Neural crest cell (in vitro differentiated cells): ENCODE data around the gene USP7. TPM values are rescaled to one million over a fixed set of nuclear protein-coding genes. Genes with fewer than 3 reads are reported as not detected.

Source experiments
- DNase-seq: peaks from one replicate; pipeline ENCODE4 v3.0.0; 2021; ENCODE audit warnings: low read depth, mixed read lengths, low spot score
- H3K27ac Mint-ChIP-seq: one replicate; pipeline ENCODE4 v1.8.0; 2021; ENCODE audit warnings: mild to moderate bottlenecking, mixed read lengths; ENCODE audit not compliant: unreplicated experiment
- H3K27me3 Mint-ChIP-seq: 2 replicates; pipeline ENCODE4 v1.8.0; 2021; ENCODE audit warnings: low read depth, mild to moderate bottlenecking, mixed read lengths
- H3K36me3 Mint-ChIP-seq: 2 replicates; pipeline ENCODE4 v1.8.0; 2021; ENCODE audit warnings: low read depth, mild to moderate bottlenecking, mixed read lengths
- H3K4me1 Mint-ChIP-seq: 2 replicates; pipeline ENCODE4 v1.8.0; 2021; ENCODE audit warnings: mixed read lengths
- H3K4me3 Mint-ChIP-seq: one replicate; pipeline ENCODE4 v1.8.0; 2021; ENCODE audit warnings: mild to moderate bottlenecking, mixed read lengths
- H3K9me3 Mint-ChIP-seq: 2 replicates; pipeline ENCODE4 v1.8.0; 2021; ENCODE audit warnings: mixed read lengths
- CTCF ChIP-seq: fragments of 200-600 bp; sonication (generic); conservative IDR thresholded peaks from 2 replicates; pipeline ENCODE4 v1.5.0; 2021; ENCODE audit warnings: antibody characterized with exemption, mild to moderate bottlenecking
- total RNA-seq: library from RNA; stranded (reverse); gene quantifications from 2 replicates; pipeline ENCODE4 v1.2.1, GENCODE V29; 2021

Gene USP7
- total RNA-seq, 1 donor from 2014 or later, result 162 TPM

- H3K4me1 Mint-ChIP-seq, result peaks cover 8% of the 10 kb centered on the region
- DNase-seq, result no peak
- TF ChIP-seq CTCF, result no peak
- no peaks in the 10 kb centered on the region for H3K9me3 Mint-ChIP-seq
- no peak overlapping the region for H3K27ac Mint-ChIP-seq
- no peaks in the 10 kb centered on the region for H3K36me3 Mint-ChIP-seq
- no peaks in the 10 kb centered on the region for H3K27me3 Mint-ChIP-seq
- no peak overlapping the region for H3K4me3 Mint-ChIP-seq
These were observed 43.6 kb upstream of the USP7 start for GRCh38 chr16:9007177-9007794.

GRCh38 chr16:9004183-9004582, 40.5 kb upstream of the USP7 start:
- Mint-ChIP-seq H3K27me3 (no peaks in the 10 kb centered on the region), H3K36me3 (no peaks in the 10 kb centered on the region), H3K4me3 (no peak overlapping the region), H3K4me1 (peaks cover 8% of the 10 kb centered on the region), H3K27ac (no peak overlapping the region), H3K9me3 (no peaks in the 10 kb centered on the region)
- DNase-seq, result no peak
- TF ChIP-seq CTCF, result no peak

- DNase-seq, result no peak
- Mint-ChIP-seq H3K27me3 (no peaks in the 10 kb centered on the region), H3K4me3 (no peak overlapping the region), H3K4me1 (peaks cover 5% of the 10 kb centered on the region), H3K9me3 (no peaks in the 10 kb centered on the region), H3K27ac (no peak overlapping the region), H3K36me3 (no peaks in the 10 kb centered on the region)
- no peak for TF ChIP-seq CTCF
These were observed 40.1 kb upstream of the USP7 start for GRCh38 chr16:9003763-9004162.

GRCh38 chr16:9003322-9003721, 39.6 kb upstream of the USP7 start:
- H3K36me3 Mint-ChIP-seq, result no peaks in the 10 kb centered on the region
- H3K4me3 Mint-ChIP-seq, result no peak overlapping the region
- H3K27me3 Mint-ChIP-seq, result no peaks in the 10 kb centered on the region
- H3K4me1 Mint-ChIP-seq, result peaks cover under 1% of the 10 kb centered on the region
- no peak for TF ChIP-seq CTCF
- DNase-seq, result no peak
- no peak overlapping the region for H3K27ac Mint-ChIP-seq
- no peaks in the 10 kb centered on the region for H3K9me3 Mint-ChIP-seq

GRCh38 chr16:9002042-9002441, 38.3 kb upstream of the USP7 start:
- Mint-ChIP-seq H3K27ac (no peak overlapping the region), H3K36me3 (no peaks in the 10 kb centered on the region), H3K4me1 (no peaks in the 10 kb centered on the region), H3K27me3 (no peaks in the 10 kb centered on the region), H3K9me3 (no peaks in the 10 kb centered on the region), H3K4me3 (no peak overlapping the region)
- DNase-seq, result no peak
- no peak for TF ChIP-seq CTCF
